Left forelimb (tissue), 1 donor: ENCODE measurements around the gene SLC39A6.
"Not testable (repeated sequence)": the region's sequence is repeated elsewhere in the genome, so short reads cannot be mapped to it uniquely, and the experiment has no call there.

Source experiments
- DNase-seq: peaks from one replicate; pipeline ENCODE4 v3.0.0-alpha.2; 2018; ENCODE audit warnings: low spot score

SLC39A6 gene

GRCh38 chr18:36129300-36130038 lies at the start of gene SLC39A6, which contains the start of gene ELP2:
TSS of gene SLC39A6 (minus strand) at chr18:36129340. CDS start at chr18:36127007, 2,333 bp downstream.
TSS of gene ELP2 (plus strand) at chr18:36129899. CDS start at chr18:36129934, 35 bp downstream.
- peak; percentile 97 for DNase-seq

- DNase-seq, result no peak
Measured at GRCh38 chr18:36177913-36178312, 48.8 kb upstream of the SLC39A6 start.

- DNase-seq, result no peak
Measured at GRCh38 chr18:36176711-36177110, 47.6 kb upstream of the SLC39A6 start.

- DNase-seq, result no peak
Measured at GRCh38 chr18:36176177-36176584, 47.0 kb upstream of the SLC39A6 start.

- DNase-seq, result no peak
Measured at GRCh38 chr18:36175481-36175880, 46.3 kb upstream of the SLC39A6 start.

- DNase-seq, result no peak
Measured at GRCh38 chr18:36169938-36170337, 40.8 kb upstream of the SLC39A6 start.

GRCh38 chr18:36168296-36168695 lies 39.2 kb upstream of the SLC39A6 start:
- DNase-seq, result not testable (repeated sequence)

GRCh38 chr18:36167692-36168218 lies 38.6 kb upstream of the SLC39A6 start:
- no peak for DNase-seq

GRCh38 chr18:36162981-36163380 lies 33.8 kb upstream of the SLC39A6 start:
- no peak for DNase-seq

GRCh38 chr18:36160959-36161371 lies 31.8 kb upstream of the SLC39A6 start:
- no peak for DNase-seq

GRCh38 chr18:36158266-36158867 lies 29.2 kb upstream of the SLC39A6 start:
- no peak for DNase-seq

- DNase-seq, result no peak
Measured at GRCh38 chr18:36157441-36157840, 28.3 kb upstream of the SLC39A6 start.

GRCh38 chr18:36155851-36156757 lies 27.0 kb upstream of the SLC39A6 start:
- DNase-seq, result no peak

GRCh38 chr18:36153771-36154170 lies 24.6 kb upstream of the SLC39A6 start:
- DNase-seq, result no peak

GRCh38 chr18:36153203-36153602 lies 24.1 kb upstream of the SLC39A6 start:
- DNase-seq, result no peak

- no peak for DNase-seq
Measured at GRCh38 chr18:36152781-36153180, 23.6 kb upstream of the SLC39A6 start.

GRCh38 chr18:36149514-36150289 lies 20.6 kb upstream of the SLC39A6 start:
- DNase-seq, result no peak

GRCh38 chr18:36143391-36143790 lies 14.3 kb upstream of the SLC39A6 start:
- DNase-seq, result no peak

- DNase-seq, result no peak
Measured at GRCh38 chr18:36142751-36143150, 13.6 kb upstream of the SLC39A6 start.

GRCh38 chr18:36141576-36141975 lies 12.4 kb upstream of the SLC39A6 start:
- DNase-seq, result no peak

GRCh38 chr18:36139245-36139644 lies 10.1 kb upstream of the SLC39A6 start:
- no peak for DNase-seq
